ENCODE data around the gene CYP1A1.

GRCh38 chr15:74712311-74712710 is 13.0 kb downstream of the CYP1A1 start:
- TF ChIP-seq RAD21 (IDR thresholded peaks at IDR 0.05; ENCODE audit: low read depth) (no peak), REST (IDR thresholded peaks at IDR 0.05; ENCODE audit: low read depth) (no peak), TCF12 (IDR thresholded peaks at IDR 0.05; ENCODE audit: low read depth) (no peak), TAF1 (IDR thresholded peaks at IDR 0.05; ENCODE audit: low read depth) (no peak), EP300 (IDR thresholded peaks at IDR 0.05; ENCODE audit: borderline replicate concordance) (no peak), YY1 (IDR thresholded peaks at IDR 0.05; ENCODE audit: low read depth) (no peak)

Measured in Ishikawa (cell line).